G401 (cell line): ENCODE data around the gene UBR2. TPM values are rescaled to one million over a fixed set of nuclear protein-coding genes. Genes with fewer than 3 reads are reported as not detected.

ENCODE experiments used
- total RNA-seq: library from RNA; depleted of rRNA; stranded (reverse); fragments of >200 nt; shearing (Covaris generic); gene quantifications from 2 replicates; pipeline ENCODE4 v1.2.3, GENCODE V29; 2014; rRNA removed

The UBR2 gene
- total RNA-seq, 1 experiment from 2014 or later = 18.5 TPM

Other genes starting within 250 kb of the UBR2 start
- 3.3 and 3.8 TPM in 2 replicates for gene TRERF1, start 112.1 kb upstream of the UBR2 start, total RNA-seq
- gene PRPH2, start 158.6 kb downstream of the UBR2 start, total RNA-seq = not detected in 2 replicates
- gene TBCC, start 182.1 kb downstream of the UBR2 start, total RNA-seq = 57.7 and 73.2 TPM in 2 replicates
- gene BICRAL, start 218.0 kb downstream of the UBR2 start, total RNA-seq = 0.37 and 1.6 TPM in 2 replicates